ENCODE measurements around the gene ARHGEF1.

- TF ChIP-seq CTCF (conservative IDR thresholded peaks at IDR 0.05 in 1 of 2, IDR thresholded peaks at IDR 0.05 in 1 of 2; ENCODE audit: extremely low read depth in 1 of 2, insufficient read depth in 1 of 2, low read depth in 1 of 2, low read length in 2 of 2) (no peak), EZH2 (IDR thresholded peaks at IDR 0.05; ENCODE audit: borderline replicate concordance, low read length) (no peak)
These were observed 10.9 kb downstream of the ARHGEF1 start for GRCh38 chr19:41893899-41894298.
